SW480 (cell line): ENCODE measurements around the gene RTL10.
"Not testable (repeated sequence)": the region's sequence is repeated elsewhere in the genome, so short reads cannot be mapped to it uniquely, and the experiment has no call there.

Experiments
- DNase-seq: peaks from one replicate; pipeline ENCODE4 v3.0.0-alpha.2; 2016; ENCODE audit warnings: low spot score

Gene RTL10

DNA sequence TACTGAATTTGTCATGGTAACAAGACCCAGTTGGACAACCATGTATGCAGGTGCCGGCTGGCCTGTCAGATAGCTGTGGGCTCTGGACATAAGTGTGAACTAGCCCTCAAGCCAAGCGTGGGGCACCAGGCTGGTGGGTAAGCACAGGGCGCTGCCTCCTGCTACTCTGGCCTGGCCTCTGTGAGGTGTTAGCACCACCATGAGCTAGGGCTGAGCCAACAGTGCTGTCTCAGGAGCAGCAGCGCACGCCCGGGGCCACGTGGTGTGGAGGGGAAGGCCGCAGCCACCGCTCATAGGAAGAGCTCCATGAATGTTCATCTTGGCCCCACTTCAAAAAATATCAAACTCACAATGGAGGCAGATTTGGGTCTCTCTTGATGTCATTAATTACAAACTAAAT is 35.3 kb upstream of the RTL10 start:
- no peak for DNase-seq

DNA sequence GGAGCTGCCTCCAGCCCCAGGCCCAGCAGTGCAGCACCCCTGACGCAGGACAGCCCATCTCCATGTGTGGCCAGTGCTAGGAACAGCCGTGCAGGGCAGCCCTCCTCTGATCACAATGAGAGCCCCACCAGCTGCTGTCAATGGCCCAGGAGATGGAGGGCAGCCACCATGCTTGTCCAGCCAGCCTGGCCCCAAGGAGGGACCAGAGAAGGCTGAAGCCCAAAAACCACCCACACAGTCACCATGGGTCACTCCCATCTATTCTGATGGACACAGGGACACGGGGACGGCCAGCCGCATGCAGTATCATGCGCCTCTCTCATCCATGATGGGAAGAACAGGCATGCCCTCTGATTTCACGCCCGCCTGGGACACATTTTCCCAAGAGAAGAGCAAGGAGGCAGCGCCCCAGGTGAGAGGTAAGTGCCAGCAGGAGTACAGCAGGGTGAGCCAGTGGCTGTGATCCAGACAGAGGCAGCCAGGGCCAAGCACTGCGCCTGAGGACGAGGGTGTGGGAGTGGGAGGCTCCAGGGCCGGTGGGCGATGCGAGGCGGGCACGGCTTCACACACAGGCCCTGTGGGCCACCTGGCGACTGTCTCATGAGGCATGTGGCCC is 33.6 kb upstream of the RTL10 start:
- no peak for DNase-seq

DNA sequence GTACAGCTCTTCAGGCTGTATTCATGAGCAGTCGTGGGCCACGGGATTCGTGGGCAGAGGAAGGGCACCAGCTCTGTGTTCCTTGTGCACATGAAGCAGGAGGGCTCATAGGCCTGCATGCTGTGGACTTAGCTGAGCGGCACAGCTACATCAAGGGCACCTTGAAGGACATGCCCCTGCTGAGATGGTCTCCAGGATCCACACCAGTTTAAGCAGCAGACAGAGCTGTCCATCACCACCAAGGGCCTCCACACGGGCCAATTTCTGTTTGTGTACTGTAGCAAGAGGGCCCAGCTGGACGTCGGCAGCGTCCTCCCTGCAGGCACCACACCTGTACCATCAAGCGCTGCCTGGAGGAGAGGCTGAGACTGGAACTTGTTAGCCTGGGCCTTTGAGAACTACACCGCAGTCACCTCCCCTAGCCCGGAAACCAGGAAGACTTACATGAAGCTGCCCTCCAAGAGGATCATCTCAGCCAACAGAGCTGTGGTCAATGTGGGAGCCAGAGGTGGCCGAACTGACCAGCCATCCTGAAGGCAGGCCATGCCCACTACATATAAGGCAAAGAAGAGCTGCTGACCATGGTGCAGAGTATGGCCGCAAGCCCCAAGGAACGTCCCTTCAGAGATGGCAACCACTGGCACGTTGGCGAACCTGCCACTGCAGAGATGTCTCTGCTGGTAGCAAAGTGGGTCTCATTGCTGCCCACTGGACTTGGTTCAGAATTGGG is 32.7 kb upstream of the RTL10 start:
- DNase-seq: no peak

DNA sequence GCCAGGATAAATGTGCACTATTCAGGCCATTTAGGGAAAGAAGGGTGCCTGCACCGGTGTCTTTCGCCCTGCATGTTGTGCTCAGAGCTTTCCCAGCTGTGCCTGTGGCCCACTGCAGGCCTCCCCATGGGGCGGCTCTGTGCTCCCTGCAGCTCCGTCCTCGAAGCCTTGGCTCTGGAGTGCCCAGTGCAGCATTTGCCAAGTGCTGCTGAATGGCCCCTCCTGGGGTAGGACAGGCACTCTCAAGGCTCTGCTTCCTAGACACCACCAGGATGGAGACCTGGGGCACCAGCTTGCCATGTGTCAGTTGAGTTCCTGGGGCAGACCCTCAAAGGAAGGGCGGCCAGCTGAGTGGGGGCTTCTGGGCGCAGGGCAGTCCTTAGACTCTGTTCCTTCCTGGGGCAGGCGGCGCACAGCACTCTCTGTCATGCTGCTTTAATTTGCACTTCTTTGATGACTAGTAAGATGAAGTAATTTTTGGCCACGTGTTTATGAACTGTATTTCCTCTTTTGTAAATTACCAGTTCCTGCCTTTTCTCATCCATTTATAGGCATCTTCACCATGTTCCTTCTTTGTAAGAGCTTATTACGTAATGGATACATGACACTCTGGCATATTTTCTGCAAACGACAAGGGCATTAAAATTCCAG is 32.1 kb upstream of the RTL10 start:
- DNase-seq: no peak

DNA sequence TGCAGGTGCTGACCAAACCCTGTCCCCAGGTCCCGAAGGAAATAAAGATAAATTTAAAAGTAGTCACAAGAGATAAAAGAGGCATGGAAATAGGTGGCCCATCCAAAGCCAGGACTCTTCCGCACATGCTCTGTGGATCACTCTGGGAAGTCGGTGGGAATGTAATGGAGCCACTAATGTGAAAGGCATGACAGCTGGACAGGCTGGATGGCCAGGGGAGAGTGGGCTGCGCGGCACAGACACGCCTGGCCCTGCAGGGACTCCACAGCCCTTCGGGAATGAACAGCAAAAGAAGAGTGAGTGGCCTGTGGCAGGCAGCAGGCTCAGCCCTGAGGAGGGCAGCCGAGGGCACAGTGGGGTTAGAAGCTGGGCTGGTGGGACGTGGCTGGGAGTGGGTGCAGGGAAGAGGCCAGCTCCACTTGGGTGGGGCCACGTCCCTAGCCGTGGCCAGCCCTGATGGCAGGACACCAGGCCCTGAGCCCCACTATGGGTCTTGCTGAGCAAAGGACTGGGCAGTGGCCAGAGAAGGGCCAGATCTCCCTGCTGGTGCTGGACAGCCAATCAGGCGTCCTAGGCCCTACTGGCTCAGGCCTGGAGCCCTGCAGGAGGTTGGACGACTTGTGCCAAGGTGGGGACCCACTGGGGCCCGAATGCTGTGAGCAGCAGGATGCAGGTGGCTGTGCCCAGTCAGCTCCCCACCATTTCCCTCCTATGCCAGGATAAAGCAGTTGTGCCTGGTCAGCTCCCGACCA is 31.3 kb upstream of the RTL10 start:
- no peak for DNase-seq

DNA sequence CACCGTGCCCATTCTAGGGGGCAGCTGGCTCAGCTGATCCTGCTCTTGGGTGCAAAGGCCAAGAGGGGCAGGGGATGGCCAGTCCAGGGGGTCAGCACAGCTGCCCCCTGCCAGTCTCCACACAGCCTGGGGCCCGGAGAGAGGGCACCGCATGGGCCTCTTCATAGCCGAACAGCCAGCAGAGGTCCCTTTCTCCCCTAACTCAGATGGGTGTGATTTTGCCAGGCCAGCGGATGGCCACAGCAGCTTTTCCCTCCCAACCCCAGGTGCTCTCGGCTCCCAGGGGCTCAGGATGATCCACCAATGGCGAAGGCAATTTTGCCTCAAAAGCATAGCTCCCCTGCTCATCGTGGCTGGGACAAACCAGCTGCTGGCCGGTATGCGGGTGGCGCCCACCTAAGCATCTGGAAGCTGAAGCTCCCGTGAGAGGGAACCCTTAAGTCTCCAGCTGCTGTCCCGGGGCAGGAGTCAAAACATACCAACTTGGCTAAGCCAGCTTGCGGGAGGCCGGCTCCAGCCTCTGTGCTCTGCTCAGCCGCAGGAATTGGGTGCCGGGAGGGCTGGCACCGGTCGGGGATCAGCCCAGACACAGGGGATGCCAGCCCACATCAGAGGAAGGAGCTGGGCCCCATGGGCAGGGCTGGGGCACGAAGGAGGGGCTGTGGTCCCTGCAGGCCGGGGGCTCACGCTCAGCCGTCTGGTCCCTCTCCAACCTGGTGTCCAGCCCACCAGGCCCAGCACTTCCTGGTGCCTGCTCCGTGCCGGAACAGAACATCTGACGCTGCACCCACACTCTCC is 30.5 kb upstream of the RTL10 start:
- DNase-seq: no peak

DNA sequence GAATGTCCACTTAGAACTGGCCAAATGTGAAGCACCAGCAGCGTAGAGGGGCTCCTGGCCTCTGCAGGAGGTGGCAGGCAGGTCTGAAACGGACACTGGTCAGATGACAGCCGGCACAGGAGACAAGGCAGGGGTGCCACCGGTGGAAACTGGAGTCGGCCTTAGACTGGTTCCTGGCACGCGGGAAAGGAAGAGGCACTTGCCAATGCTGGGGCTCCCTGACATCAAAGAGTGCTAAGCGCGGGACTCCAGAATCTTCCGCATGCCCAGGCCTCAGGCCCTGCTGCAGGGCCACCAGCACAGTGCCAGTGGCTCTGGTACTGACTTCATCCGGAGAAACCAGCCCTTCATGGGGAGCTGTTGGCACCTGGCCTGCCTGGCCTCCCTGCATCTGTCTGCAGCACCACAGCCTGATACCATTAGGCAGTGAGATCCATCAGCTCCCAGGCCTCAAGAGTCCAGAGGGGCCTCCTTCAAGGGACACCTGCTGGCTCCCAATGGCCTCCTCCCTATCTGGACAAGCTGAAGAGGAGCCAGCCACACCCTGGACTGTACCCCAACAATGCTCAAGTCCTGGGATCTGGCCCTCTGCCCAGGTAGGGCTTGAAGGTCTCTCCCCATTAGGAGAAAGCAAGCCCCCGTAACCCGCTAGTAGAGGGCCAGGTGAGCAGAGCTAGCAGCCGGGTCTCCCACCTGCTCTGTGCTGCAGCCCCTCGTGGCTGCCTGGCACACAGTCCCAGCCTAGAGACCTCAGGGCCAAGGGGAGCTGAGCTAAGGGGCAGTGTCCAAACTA is 29.7 kb upstream of the RTL10 start:
- no peak for DNase-seq

DNA sequence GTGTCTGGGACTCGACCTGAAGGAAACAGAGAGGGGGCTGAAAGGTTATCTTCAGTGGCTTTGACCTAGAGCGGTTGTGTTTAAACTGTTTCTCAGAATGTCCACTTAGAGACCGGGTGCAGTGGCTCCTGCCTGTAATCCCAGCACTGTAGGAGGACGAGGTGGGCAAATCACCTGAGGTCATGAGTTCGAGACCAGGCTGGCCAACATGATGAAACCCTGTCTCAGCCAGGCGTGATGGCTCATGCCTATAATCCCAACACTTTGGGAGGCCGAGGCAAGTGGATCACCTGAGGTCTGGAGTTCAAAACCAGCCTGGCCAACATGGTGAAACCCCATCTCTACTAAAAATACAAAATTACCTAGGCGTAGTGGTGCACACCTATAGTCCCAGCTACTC is 28.8 kb upstream of the RTL10 start:
- DNase-seq: not testable (repeated sequence)

DNA sequence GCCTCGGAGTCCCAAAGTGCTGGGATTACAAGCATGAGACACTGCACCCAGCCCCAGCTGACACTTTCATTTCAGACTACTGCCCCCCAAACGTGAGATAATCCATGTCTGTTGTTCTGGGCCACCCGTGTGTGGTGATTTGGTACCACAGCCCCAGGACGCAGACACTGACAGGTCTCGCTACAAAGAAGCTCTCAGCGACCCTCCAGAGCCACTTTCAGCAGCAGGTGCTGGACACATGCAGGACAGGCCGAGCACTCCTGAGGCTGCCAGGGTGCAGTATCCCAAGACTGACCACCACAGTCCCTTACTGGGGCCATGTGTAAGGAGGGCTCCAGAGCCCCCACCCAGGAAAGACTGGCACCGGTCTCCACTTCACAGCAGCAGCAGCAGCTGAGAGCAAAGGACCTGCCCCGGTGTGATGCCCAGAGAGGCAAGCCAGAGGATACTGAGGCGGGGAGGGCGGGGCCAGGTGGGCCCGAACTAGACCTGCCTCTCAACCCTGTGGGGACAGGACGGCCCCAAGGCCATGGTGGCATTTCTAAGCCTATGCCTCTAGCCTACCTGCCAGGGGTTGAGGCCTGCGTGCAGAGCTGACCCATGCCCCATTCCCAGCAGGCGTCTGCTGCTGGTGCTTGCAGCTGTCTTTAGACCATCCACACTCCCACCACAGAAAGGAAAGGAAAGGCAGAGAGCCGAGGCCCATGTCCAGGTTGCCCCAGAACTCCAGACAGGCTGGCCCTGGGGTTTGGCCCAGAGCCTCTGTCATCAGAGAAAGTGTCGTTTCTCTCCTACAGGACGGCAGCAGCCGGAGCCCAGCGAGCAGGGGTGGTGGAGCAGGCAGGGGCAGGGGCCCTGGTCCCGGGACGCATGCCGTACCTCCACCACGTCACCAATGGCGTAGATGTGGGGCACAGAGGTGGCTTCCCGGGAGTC is 28.0 kb upstream of the RTL10 start:
- DNase-seq: no peak

DNA sequence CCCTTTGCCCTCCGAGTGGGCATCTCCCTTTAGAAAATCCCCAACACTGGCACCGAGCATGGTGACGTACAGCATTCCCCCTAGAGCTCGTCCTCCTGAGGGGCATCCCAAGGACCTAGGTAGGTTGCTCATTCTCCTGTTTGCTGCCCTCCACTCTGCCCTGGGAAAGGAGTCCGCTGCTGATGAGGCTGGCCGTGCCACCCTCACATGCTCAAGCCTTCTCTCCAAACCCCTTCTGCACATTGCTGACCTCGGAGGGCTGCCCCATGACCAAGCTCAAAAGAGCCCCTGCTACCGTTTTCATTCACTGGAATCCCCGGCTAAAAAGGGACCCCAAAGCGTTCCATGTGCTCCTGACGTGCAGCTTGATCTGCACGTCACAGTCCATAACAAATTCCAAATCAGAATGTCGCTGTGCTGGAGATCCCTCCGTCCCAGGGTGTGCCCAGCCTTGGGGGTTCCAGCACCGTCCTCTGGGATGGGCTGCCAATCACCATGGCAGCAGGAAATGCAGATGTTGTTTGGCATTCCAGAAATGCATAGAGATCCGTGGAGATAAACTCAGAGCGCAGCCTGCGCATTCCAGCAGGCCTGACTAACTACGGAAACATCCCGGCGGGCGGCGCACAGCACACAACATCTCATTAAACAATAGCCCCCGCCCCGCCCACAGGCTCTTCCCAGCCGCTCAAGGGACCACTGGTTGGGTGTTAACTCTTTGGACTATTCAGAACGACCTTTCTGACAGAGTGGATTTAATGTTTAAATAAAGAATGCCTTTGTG is 26.3 kb upstream of the RTL10 start:
- DNase-seq: peak; percentile 86

DNA sequence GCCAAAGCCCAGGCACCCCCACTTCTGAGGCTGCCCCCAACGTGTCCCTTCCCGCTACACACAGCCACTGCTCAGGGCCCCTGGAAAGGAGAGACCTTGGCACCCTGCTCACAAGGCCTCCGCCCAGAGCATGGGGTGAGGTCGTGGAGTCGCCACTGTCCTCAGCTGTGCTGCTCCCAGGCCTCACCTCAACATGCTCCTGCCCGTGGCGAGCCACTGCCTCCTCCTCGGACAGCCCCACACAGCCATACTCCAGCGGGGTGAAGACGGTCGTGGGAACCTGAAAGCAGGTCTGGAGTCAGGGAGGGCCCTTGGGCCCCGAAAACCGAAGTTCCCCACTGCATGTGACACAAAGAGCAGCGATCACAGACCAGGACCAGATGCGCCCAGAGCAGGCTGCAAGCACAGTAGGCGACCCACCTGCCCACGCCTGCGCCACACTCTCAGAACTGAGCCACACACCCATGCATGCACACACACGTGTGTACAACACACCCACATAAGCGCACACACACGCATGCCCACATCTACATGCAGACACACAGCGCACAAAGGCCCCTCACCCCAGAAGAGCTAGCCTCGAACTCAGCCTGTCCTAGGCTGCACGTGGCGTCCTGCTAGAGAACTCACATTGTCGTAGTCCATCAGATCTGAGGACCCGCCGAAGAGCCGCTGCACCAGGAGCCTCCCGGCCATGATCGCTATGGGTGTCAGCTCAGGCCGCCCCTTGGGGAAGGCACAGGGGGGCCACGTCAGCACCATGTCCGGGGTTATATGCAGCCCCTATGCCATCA is 25.5 kb upstream of the RTL10 start:
- no peak for DNase-seq

DNA sequence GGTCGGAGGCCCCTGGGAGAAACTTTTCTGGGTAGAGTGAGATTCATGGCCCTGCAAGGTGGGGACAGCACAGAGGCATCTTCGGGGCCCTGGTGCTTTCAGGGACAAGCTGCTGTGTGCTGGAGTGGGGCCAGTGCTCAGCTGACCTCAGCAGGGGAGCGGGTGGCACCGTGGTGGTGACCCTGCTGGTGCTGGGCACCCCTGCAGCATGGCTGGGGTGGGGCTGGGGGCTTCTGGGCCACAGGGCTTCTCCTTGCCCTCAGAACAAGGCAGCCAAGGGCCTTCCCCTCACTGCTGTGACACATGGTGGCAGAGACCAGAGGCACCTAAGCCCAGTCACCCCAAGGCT is 24.9 kb upstream of the RTL10 start:
- no peak for DNase-seq

DNA sequence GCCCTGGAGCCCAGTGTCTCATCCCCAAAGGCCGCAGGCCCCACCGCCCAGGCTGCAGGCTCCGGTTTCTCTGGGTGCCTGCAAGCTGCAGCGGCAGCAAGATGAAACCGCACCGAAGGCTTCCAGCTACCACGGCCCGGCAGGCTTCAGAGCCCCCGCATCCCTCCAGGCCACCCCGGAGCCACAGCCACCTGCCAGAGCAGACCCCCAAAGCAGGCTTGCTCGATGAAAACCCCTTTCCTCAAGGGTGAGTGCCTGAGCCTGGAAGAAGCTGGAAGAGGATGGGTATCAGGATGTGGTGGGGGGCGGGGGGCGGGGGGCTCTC is 24.5 kb upstream of the RTL10 start:
- DNase-seq: no peak

DNA sequence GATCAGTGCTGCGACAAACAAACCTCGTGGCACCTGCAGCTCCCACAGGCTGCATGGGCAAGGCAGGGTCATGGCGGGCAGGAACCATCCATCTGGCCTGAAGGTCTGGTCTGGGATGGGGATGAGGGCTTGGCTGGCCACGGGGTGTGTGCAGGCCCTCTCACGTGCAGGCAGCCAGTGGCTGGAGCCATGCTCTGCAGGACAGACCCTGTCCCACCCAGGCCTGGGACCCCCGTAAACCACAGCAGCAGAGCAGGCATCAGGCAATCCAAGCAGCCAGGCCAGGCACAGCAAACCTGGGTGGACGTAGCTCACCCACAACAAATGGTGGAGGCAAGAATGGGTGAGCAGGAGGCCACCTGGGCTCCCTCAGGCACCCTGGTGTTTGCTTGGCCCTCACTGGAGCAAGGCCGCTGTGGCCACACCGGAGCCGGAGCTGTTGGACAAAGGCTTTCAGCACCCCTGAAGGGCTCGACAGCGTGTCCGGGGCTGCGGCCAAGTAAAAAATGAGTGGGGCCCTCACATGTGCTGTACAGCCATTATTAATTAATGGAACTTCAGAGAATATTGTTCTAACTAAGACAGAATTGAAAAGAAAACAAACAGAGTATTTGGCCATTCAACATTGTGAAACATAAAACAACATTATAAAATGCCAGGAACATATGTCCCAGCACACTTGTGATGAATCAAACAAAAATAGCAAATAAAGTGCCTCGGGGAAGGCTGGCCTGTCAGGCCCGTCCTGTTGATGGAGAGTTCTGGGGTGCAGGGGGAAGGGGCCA is 24.0 kb upstream of the RTL10 start:
- no peak for DNase-seq

DNA sequence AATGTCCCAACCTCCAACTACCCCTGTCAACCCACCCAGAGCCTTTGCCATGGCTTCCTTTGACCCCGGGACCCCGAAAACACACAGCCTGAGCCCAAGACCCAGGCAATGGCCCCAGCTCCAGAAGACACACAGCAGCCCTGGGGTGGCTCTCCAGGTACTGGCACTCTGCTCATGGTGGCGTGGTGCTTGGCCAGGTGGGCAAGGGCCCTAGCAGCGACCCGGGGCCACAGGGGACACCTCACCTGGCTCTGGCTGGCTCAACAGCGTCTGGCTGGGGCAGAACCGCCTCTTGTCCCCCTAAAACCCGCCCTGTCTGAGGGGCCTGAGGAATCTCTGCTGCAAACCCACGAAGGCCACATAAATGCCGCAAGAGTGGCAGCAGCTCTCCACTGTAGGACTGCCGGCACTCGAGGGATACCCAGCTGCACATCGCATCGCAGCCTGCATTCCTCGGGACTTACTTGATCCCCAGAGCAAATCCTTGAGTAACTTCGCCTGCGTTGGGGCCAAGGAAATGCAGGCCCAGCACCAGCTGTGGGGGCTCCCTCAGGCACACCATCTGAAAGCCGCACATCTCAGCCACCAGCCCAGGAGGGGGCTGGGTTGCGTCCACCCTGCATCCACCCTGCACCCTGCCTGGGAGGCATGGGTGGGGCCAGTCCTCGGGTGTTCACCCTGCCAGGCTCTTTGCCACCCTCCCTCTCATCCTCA is 23.1 kb upstream of the RTL10 start:
- no peak for DNase-seq

DNA sequence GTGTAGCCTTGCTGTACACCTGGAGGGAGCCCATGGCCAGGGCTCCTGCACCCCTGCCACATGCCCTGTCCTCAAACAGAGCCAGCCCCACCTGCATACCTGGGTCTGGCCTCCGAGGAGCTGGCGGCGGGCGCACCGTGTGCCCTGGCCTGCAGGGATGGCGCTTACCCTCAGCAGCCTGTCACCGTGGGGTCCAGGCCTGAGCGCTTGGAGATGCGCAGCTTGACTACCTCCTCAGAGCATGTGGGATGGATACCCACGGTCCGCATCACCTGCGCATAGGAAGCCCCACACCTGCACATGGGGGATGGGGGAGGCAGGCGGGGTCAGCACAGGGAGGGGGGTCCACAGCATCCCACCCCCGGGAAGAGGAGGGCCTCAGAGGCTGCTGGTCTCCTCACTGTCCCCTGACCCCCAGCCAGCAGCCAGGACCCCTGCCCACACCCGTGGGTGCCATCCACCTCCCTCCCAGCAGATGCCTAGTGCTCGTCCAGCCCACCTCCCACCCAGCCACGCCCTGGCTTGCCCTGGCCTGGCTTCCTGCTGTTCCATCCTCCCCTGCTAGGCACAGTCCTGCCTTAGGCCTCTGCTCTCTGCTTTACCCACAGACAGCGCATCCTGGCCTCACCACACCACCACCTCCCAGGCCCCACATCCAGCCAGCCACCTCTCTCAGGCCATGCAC is 22.4 kb upstream of the RTL10 start:
- no peak for DNase-seq
